Central memory CD8-positive, alpha-beta T cell (primary cell): ENCODE data around the gene SPOCD1.

ENCODE experiments used
- ATAC-seq: fragments of 150-1000 bp; cut with Tn5 transposase; replicated peaks from 2 replicates; pipeline ENCODE4 v1.10.0; 2022; ENCODE audit warnings: mild to moderate bottlenecking, moderate FRiP score, moderate number of reproducible peaks; ENCODE audit not compliant: poor library complexity, severe bottlenecking; ENCODE audit errors: extremely low read depth
- DNase-seq, 2 donors: peaks; one replicate each; pipeline ENCODE4 v3.0.0; 2021; ENCODE audit warnings: low spot score in 2 of 2
- H3K27ac Mint-ChIP-seq: one replicate; pipeline ENCODE4 v1.8.0; 2022; ENCODE audit warnings: low read depth, mild to moderate bottlenecking, moderate library complexity, mixed read lengths
- H3K27me3 Mint-ChIP-seq: one replicate; pipeline ENCODE4 v1.8.0; 2022; ENCODE audit warnings: mixed read lengths
- H3K36me3 Mint-ChIP-seq: one replicate; pipeline ENCODE4 v1.8.0; 2022; ENCODE audit warnings: mild to moderate bottlenecking, moderate library complexity, mixed read lengths; ENCODE audit not compliant: insufficient read depth
- H3K4me1 Mint-ChIP-seq: one replicate; pipeline ENCODE4 v1.8.0; 2022; ENCODE audit warnings: mixed read lengths
- H3K4me3 Mint-ChIP-seq: one replicate; pipeline ENCODE4 v1.8.0; 2022; ENCODE audit warnings: mild to moderate bottlenecking, moderate library complexity, mixed read lengths
- H3K9me3 Mint-ChIP-seq: one replicate; pipeline ENCODE4 v1.8.0; 2022; ENCODE audit warnings: mixed read lengths

Gene SPOCD1

GRCh38 chr1:31839662-31840343 is 24.0 kb upstream of the SPOCD1 start:
- Mint-ChIP-seq H3K27me3 (no peaks in the 10 kb centered on the region), H3K4me3 (no peak overlapping the region), H3K27ac (no peak overlapping the region), H3K4me1 (peaks cover 26% of the 10 kb centered on the region), H3K36me3 (peaks cover under 1% of the 10 kb centered on the region), H3K9me3 (no peaks in the 10 kb centered on the region)
- ATAC-seq (no peak), DNase-seq (no peak)

DNA sequence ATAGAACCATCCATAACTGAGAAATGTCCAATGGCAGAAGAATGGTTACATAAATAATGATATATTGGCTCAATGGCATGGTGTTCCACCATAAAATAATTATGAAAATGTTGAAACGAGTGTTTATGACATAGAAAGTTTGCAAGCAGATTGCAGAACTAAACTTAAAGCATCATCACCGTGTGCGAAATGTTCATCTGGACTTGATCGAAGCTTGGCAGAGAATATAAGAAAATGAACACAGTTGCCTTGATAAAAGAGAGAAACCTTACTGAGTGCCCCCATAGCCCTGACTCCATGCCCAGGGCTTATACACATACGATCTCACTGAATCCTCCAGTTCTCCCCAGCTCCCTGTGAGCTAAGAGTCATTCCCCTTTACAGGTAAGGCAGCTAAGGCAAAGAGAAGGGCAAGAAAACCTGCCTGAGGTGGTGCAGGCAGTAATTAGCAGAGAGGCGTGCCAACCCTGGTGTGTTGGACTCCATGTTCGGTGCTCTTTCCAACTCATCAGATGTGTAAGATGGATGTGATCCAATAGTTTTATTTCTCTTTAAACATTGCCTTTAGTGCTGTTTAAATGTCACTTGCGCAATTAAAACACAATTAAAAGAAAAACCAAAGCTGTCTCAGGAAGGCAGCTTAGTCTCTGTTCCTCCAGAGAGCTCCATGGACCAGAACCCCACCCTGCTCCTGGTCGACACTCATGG is 21.8 kb upstream of the SPOCD1 start:
- DNase-seq = no peak
- Mint-ChIP-seq H3K27ac (no peak overlapping the region), H3K27me3 (no peaks in the 10 kb centered on the region), H3K4me1 (peaks cover 18% of the 10 kb centered on the region), H3K9me3 (no peaks in the 10 kb centered on the region), H3K4me3 (no peak overlapping the region), H3K36me3 (no peaks in the 10 kb centered on the region)
- no peak for ATAC-seq

DNA sequence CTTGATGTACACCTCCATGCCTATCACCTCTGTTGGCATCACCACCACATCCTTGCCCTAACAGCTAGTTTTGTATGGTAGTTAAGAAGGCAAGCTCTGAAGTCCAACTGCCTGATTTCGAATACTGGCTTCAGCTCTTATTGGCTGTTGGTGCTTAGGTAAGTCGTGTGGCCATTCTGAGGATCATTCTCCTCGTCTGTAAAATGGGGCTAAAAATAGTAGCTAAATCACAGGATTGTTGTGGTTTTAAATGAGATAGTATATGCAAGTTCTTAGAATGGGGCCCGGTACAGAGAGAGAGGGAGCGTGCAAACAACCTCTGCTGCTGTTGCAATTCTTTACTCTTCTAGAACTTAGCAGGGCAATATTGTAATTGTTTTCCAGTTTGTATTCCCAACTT is 20.8 kb upstream of the SPOCD1 start:
- Mint-ChIP-seq H3K9me3 (no peaks in the 10 kb centered on the region), H3K27me3 (no peaks in the 10 kb centered on the region), H3K36me3 (no peaks in the 10 kb centered on the region), H3K4me1 (peaks cover 23% of the 10 kb centered on the region), H3K27ac (no peak overlapping the region), H3K4me3 (no peak overlapping the region)
- ATAC-seq (no peak), DNase-seq (no peak)

DNA sequence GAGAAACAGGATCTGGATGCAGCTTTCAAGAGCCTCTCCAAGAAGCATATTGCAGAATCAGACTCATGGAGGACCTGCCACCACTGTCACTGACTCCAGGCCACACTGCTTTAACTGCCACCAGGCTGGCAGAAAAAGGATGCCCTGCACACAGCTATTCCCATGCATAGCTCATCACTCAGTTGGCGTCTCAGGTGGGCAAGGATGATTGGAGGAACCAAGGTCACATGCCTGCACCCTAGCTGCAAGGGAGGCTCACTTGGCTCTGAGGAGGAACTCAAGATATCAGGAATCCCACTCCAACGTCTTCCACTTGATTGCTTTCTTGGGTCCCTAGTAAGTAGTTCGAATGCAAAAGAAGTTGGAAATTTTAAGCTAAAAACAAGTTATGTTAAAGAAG is 19.6 kb upstream of the SPOCD1 start:
- no peaks in the 10 kb centered on the region for H3K27me3 Mint-ChIP-seq

DNA sequence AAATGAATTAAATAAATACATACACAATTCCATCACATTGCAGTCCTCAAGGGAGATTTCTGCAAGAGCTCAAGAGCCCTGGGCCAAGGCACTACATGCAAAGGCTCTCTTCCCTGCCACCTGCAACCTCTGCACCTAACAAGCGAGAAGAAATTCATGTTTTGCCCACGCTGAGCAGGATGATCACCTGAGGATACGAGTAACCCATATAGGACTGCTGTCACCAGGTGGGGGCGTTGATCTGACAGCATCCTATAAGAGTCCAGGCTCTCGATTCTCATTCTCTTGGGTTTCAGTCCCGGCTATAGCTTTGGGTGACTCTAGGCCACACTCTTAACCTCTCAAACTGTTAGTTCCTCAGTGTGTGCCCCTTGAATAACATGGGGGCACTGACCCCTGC is 18.7 kb upstream of the SPOCD1 start:
- Mint-ChIP-seq H3K36me3 (peaks cover 1% of the 10 kb centered on the region), H3K27ac (no peak overlapping the region), H3K27me3 (no peaks in the 10 kb centered on the region), H3K4me1 (peaks cover 28% of the 10 kb centered on the region), H3K4me3 (no peak overlapping the region), H3K9me3 (no peaks in the 10 kb centered on the region)
- DNase-seq (no peak), ATAC-seq (no peak)

More for the DNA sequence above, 19.6 kb upstream of the SPOCD1 start:
- no peak for ATAC-seq
- H3K4me3 Mint-ChIP-seq = no peak overlapping the region
- peaks cover 28% of the 10 kb centered on the region for H3K4me1 Mint-ChIP-seq
- H3K36me3 Mint-ChIP-seq = peaks cover under 1% of the 10 kb centered on the region
- no peaks in the 10 kb centered on the region for H3K9me3 Mint-ChIP-seq
- no peak overlapping the region for H3K27ac Mint-ChIP-seq
- no peak for DNase-seq

- H3K27me3 Mint-ChIP-seq = no peaks in the 10 kb centered on the region
- ATAC-seq = no peak
- no peak overlapping the region for H3K27ac Mint-ChIP-seq
- peaks cover 45% of the 10 kb centered on the region for H3K4me1 Mint-ChIP-seq
- H3K36me3 Mint-ChIP-seq = peaks cover 7% of the 10 kb centered on the region
- DNase-seq = no peak
- no peaks in the 10 kb centered on the region for H3K9me3 Mint-ChIP-seq
- H3K4me3 Mint-ChIP-seq = no peak overlapping the region
Measured at GRCh38 chr1:31831397-31832378, 15.9 kb upstream of the SPOCD1 start.

DNA sequence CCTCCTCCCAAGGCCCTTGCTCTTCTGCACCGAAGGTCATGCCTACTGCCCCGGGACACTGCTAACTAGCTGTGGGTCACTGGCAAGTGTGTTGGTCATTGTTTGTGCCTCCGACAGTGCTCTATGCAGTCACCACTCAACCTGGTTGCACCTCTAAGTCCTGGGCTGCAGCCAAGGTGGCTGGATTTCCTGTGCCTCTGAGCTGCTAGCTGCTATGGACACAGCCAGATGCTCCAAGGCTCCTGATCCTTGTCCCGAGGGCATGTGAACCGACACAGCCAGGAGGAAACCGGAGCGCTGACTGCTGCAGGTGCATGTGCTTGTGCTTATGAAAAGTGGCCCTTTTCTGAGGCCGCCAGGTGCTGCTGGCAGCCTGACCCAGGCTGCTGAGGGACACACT is 14.7 kb upstream of the SPOCD1 start:
- H3K27me3 Mint-ChIP-seq = no peaks in the 10 kb centered on the region
- H3K27ac Mint-ChIP-seq = no peak overlapping the region
- H3K36me3 Mint-ChIP-seq = peaks cover 10% of the 10 kb centered on the region
- DNase-seq (no peak), ATAC-seq (no peak)
- H3K9me3 Mint-ChIP-seq = no peaks in the 10 kb centered on the region
- peaks cover 51% of the 10 kb centered on the region for H3K4me1 Mint-ChIP-seq
- H3K4me3 Mint-ChIP-seq = no peak overlapping the region

DNA sequence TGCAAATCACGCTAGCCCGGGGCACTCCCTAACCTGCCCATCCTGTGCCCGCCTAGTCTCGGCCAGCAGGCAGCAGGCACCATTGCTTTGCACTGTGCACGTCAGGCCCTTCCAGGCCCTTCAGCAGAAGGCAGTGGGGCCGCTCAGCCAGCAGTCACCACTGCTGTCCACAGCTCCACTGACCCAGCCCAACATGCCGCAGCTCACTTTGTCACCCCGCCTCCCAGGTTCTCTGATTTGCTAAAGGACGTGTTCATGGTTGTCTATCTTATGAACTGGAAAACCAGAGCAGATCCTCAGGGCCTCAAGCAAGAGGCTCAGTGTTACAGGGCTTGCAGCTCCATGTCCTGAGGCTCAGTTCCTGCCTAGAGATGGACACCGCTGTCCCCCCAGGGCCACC is 14.2 kb upstream of the SPOCD1 start:
- Mint-ChIP-seq H3K27ac (no peak overlapping the region), H3K9me3 (no peaks in the 10 kb centered on the region), H3K4me3 (no peak overlapping the region), H3K36me3 (peaks cover 10% of the 10 kb centered on the region), H3K27me3 (no peaks in the 10 kb centered on the region), H3K4me1 (peaks cover 51% of the 10 kb centered on the region)
- no peak for DNase-seq
- ATAC-seq = no peak

DNA sequence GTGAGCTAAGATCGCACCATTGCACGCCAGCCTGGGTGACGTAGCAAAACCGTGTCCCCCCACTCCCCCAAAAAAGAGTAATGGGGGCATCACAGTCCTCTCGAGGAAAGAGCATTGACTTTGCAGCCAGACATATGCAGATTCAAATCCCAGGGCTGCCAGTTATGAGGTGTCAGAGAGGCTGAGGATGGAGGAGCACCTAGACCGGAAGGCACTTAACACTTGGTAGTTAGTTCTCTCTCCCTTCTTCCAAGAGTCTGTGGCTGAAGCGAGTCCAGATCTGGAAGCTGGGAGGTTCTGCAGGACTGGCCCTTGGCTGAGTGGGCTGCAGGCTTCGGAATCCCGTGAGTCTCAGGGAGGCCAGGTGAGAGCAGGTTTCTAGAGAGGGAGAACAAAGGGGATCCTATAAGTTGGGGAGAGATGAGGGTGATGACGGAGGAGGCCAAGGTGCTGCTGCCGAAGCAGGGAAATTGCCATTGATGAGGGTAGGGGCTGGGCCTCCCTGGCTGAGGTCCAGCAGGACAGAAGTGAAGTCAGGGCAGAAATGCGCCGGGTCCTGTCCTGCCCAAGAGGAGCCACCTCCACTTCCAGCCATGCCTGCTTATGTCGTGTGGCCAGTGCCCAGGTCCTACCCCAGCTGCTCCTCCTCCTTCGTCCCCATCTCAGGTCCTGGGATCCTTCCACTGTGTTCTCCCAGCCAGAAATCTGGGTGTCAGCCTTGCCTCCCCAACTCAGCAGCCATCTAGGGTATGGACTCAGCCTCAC is 13.3 kb upstream of the SPOCD1 start:
- Mint-ChIP-seq H3K4me3 (no peak overlapping the region), H3K4me1 (peaks cover 43% of the 10 kb centered on the region), H3K27ac (peak overlapping the region; percentile 36), H3K27me3 (no peaks in the 10 kb centered on the region), H3K9me3 (no peaks in the 10 kb centered on the region), H3K36me3 (peaks cover 10% of the 10 kb centered on the region)
- no peak for ATAC-seq
- no peak for DNase-seq

DNA sequence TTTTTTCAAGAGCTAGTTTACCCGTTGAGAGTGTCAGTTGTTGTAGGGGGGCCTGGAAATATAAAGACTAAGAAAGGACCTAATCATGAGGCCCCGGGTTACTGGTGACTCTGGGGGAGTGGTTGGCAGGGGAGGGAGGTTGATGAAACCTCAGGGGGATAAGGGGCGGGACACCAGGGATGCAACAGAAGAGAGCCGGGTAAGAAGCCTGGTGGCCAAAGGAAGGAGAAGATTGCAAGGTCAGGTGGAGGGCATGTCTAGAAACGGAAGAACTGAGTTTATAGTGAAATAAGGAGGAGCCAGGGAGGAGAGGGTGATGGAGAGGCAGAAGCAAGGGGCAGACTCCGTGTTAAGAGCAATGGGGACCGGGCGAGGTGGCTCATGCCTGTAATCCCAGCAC is 12.5 kb upstream of the SPOCD1 start:
- Mint-ChIP-seq H3K9me3 (no peaks in the 10 kb centered on the region), H3K27ac (peak overlapping the region; percentile 36), H3K4me3 (peak overlapping the region; percentile 14), H3K36me3 (peaks cover 10% of the 10 kb centered on the region), H3K4me1 (peaks cover 43% of the 10 kb centered on the region), H3K27me3 (no peaks in the 10 kb centered on the region)
- no peak for DNase-seq
- no peak for ATAC-seq

DNA sequence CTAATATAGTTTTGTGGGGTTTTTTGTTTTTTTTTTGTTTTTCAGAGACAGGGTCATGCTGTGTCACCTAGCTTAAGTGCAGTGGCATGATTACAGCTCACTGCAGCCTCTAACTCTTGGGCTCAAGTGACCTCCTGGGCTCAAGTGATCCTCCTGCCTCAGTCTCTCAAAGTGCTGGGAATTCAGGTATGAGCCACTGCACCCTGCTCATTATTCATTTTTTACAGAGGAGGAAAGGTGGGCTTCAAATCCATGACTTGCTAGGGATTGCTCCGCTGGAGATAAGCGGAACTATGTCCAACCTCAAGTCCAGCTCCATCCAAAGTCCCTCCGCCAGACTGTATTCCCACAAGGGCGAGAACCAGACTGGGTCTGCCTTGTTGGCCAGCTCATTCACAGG is 8.0 kb upstream of the SPOCD1 start:
- peaks cover 9% of the 10 kb centered on the region for H3K36me3 Mint-ChIP-seq
- no peak for ATAC-seq
- H3K4me3 Mint-ChIP-seq = no peak overlapping the region
- peaks cover 28% of the 10 kb centered on the region for H3K4me1 Mint-ChIP-seq
- no peak for DNase-seq
- H3K27me3 Mint-ChIP-seq = no peaks in the 10 kb centered on the region
- H3K27ac Mint-ChIP-seq = no peak overlapping the region
- no peaks in the 10 kb centered on the region for H3K9me3 Mint-ChIP-seq

GRCh38 chr1:31822766-31823165 is 6.9 kb upstream of the SPOCD1 start:
- DNase-seq (no peak), ATAC-seq (no peak)
- no peak overlapping the region for H3K27ac Mint-ChIP-seq
- H3K9me3 Mint-ChIP-seq = no peaks in the 10 kb centered on the region
- no peaks in the 10 kb centered on the region for H3K27me3 Mint-ChIP-seq
- peaks cover 9% of the 10 kb centered on the region for H3K36me3 Mint-ChIP-seq
- H3K4me3 Mint-ChIP-seq = no peak overlapping the region
- peaks cover 18% of the 10 kb centered on the region for H3K4me1 Mint-ChIP-seq
